B cell (primary cell): ENCODE data around the gene DLST. TPM values are rescaled to one million over a fixed set of nuclear protein-coding genes. Genes with fewer than 3 reads are reported as not detected.

ENCODE experiments used
- ATAC-seq: fragments of 200-7000 bp; cut with Tn5 transposase; one replicate; pipeline ENCODE4 v1.10.0; 2021; ENCODE audit warnings: low read depth, mild to moderate bottlenecking, moderate number of reproducible peaks, moderate library complexity
- CTCF ChIA-PET: fragments of 350-600 bp; sonication (Branson Sonifier 250); formaldehyde crosslinking; loops from one replicate; lab custom pipeline; 2021; ENCODE audit warnings: antibody characterized with exemption, inconsistent platforms; lab: Charles Lee
- POLR2A ChIA-PET: fragments of 350-600 bp; sonication (Branson Sonifier 250); formaldehyde crosslinking; loops from one replicate; lab custom pipeline; 2021; ENCODE audit warnings: antibody characterized with exemption; lab: Charles Lee
- DNase-seq: peaks from one replicate; pipeline ENCODE4 v3.0.0; 2013
- H2AFZ ChIP-seq: 2 replicates; pipeline ENCODE4 v1.6.1; 2012; ENCODE audit warnings: mild to moderate bottlenecking, low read depth, low read length; ENCODE audit not compliant: insufficient read depth, poor library complexity, severe bottlenecking
- H3K27ac ChIP-seq, 2 donors: 1 replicate in 1 of 2; 2 replicates in 1 of 2; pipeline ENCODE4 v1.5.1; 2012 to 2013; ENCODE audit warnings: low read length in 2 of 2, mild to moderate bottlenecking in 2 of 2, moderate library complexity in 1 of 2
- H3K27me3 ChIP-seq, 4 experiments: fragments of 200-600 bp in 1 of 4; sonication (generic) in 1 of 4; replicated peaks in 1 of 4; 1 replicate in 2 of 4; 2 replicates in 2 of 4; pipeline versions ENCODE4 v1.6.1 to v1.7.0; 2013 to 2016; ENCODE audit warnings: low read length in 3 of 4, mild to moderate bottlenecking in 2 of 4, mixed read lengths in 1 of 4, moderate library complexity in 1 of 4; ENCODE audit not compliant: insufficient read depth in 4 of 4, control insufficient read depth in 3 of 4; ENCODE audit errors: control extremely low read depth in 1 of 4
- H3K36me3 ChIP-seq, 2 experiments: replicated peaks in 1 of 2; 1 replicate in 1 of 2; 2 replicates in 1 of 2; pipeline versions ENCODE4 v1.6.1 to v1.7.1; 2013; ENCODE audit warnings: low read length in 1 of 2; ENCODE audit not compliant: insufficient read depth in 2 of 2, control insufficient read depth in 1 of 2; ENCODE audit errors: control extremely low read depth in 1 of 2, extremely low read depth in 1 of 2
- H3K4me1 ChIP-seq, 2 donors: fragments of 200-600 bp in 1 of 2; sonication (generic) in 1 of 2; 1 replicate in 1 of 2; 2 replicates in 1 of 2; pipeline versions ENCODE4 v1.5.1 to v1.6.1; 2013 to 2017; ENCODE audit warnings: low read length in 2 of 2; ENCODE audit not compliant: control insufficient read depth in 2 of 2, insufficient read depth in 2 of 2
- H3K4me2 ChIP-seq: replicated peaks from 2 replicates; pipeline ENCODE3; 2012; ENCODE audit warnings: mild to moderate bottlenecking, low read depth, low read length; ENCODE audit not compliant: poor library complexity, severe bottlenecking
- H3K4me3 ChIP-seq, 5 experiments: fragments of 200-600 bp in 1 of 5; sonication (generic) in 1 of 5; 1 replicate in 3 of 5; 2 replicates in 2 of 5; pipeline versions ENCODE4 v1.5.1 to v1.7.0; 2011 to 2016; ENCODE audit warnings: low read length in 4 of 5, mild to moderate bottlenecking in 4 of 5, low read depth in 2 of 5, control low read depth in 1 of 5, moderate library complexity in 1 of 5; ENCODE audit not compliant: insufficient read depth in 1 of 5; ENCODE audit errors: control extremely low read depth in 1 of 5, extremely low read depth in 1 of 5
- H3K79me2 ChIP-seq: fragments of 200-600 bp; sonication (generic); one replicate; pipeline ENCODE4 v1.6.0; 2016; ENCODE audit warnings: low read length; ENCODE audit not compliant: control insufficient read depth, insufficient read depth
- H3K9ac ChIP-seq: fragments of 200-600 bp; sonication (generic); 2 replicates; pipeline ENCODE4 v1.6.1; 2017; ENCODE audit warnings: mild to moderate bottlenecking, low read length, moderate library complexity
- H3K9me3 ChIP-seq, 3 donors: one replicate each; pipeline versions ENCODE4 v1.6.1 to v1.7.1; 2013; ENCODE audit warnings: low read length in 2 of 3; ENCODE audit not compliant: control insufficient read depth in 2 of 3, insufficient read depth in 1 of 3; ENCODE audit errors: control extremely low read depth in 1 of 3
- H4K20me1 ChIP-seq: 2 replicates; pipeline ENCODE4 v1.6.0; 2012; ENCODE audit warnings: mild to moderate bottlenecking, low read length; ENCODE audit not compliant: insufficient read depth, control insufficient read depth, poor library complexity, severe bottlenecking
- H3K27ac Mint-ChIP-seq: one replicate; pipeline ENCODE4 v1.8.0; 2021; ENCODE audit warnings: mixed read lengths
- H3K27me3 Mint-ChIP-seq: one replicate; pipeline ENCODE4 v1.8.0; 2021; ENCODE audit warnings: mixed read lengths
- H3K4me1 Mint-ChIP-seq: one replicate; pipeline ENCODE4 v1.8.0; 2021; ENCODE audit warnings: mixed read lengths
- H3K4me3 Mint-ChIP-seq: one replicate; pipeline ENCODE4 v1.8.0; 2021; ENCODE audit warnings: mixed read lengths
- H3K9me3 Mint-ChIP-seq: one replicate; pipeline ENCODE4 v1.8.0; 2022; ENCODE audit warnings: mixed read lengths; ENCODE audit not compliant: insufficient read depth
- CTCF ChIP-seq: fragments of 200-600 bp; IDR thresholded peaks from one replicate; pipeline ENCODE4 v1.8.0; 2022; ENCODE audit warnings: antibody characterized with exemption, mild to moderate bottlenecking
- EZH2 ChIP-seq: IDR thresholded peaks from 2 replicates; pipeline ENCODE4 v1.6.1; 2012; ENCODE audit warnings: borderline replicate concordance, low read depth, mild to moderate bottlenecking, moderate library complexity, low read length; ENCODE audit not compliant: insufficient read depth, poor library complexity, severe bottlenecking
- WGBS: methylation state at CpG from one replicate; pipeline ENCODE4 v1.1.5; 2013; ENCODE audit warnings: missing lambda C conversion rate; ENCODE audit not compliant: insufficient coverage; 5-methylcytosine and 5-hydroxymethylcytosine counted together
- intact Hi-C: fragments of 100-400 bp; cut with micrococcal nuclease; formaldehyde crosslinking; loops from one replicate; pipeline ENCODE4 v1.10.0; 2022
- polyA plus RNA-seq: library from polyadenylated mRNA; depleted of rRNA; stranded (reverse); fragments of >200 nt; gene quantifications from 2 replicates; pipeline ENCODE4 v1.2.3, GENCODE V29; 2012
- total RNA-seq, 2 donors: library from RNA; stranded (reverse); fragments of 120-200 nt in 1 of 2; gene quantifications; 1 replicate in 1 of 2; 2 replicates in 1 of 2; pipeline versions ENCODE4 v1.2.3 to v1.2.4, GENCODE V29; 2013 to 2022

DLST gene
- total and polyA plus RNA-seq, 2 donors (not counting 1 experiment from before 2014, with no cell fraction given): 73.1 to 89.5 TPM

GRCh38 chr14:74841230-74842207 is 40.2 kb upstream of the DLST start:
- Histone ChIP-seq H3K27me3 (no peaks in the 10 kb centered on the region), H3K79me2 (no peaks in the 10 kb centered on the region), H3K4me2 (peak overlapping the region; percentile 45), H4K20me1 (no peaks in the 10 kb centered on the region), H3K36me3 (no peaks in the 10 kb centered on the region), H3K4me3 (no peak overlapping the region), H2AFZ (peak overlapping the region; percentile 10), H3K9me3 (no peaks in the 10 kb centered on the region), H3K27ac (peak overlapping the region; percentile 70 to 77), H3K9ac (peak overlapping the region; percentile 3), H3K4me1 (peaks cover 46 to 47% of the 10 kb centered on the region in 2 donors)
- DNase-seq (peak; percentile 75), ATAC-seq (peak; percentile 84)
- TF ChIP-seq CTCF: no peak
- TF ChIP-seq EZH2: no peak
- peaks cover 56% of the 10 kb centered on the region for H3K4me1 Mint-ChIP-seq
- peak overlapping the region; percentile 65 for H3K4me3 Mint-ChIP-seq
- ChIA-PET POLR2A (interaction anchor here (0.6 kb wide), 1 partner anchor 120 kb away, joined by 3 read pairs; no protein-coding TSS in a partner anchor), CTCF (interaction anchor here (0.5 to 6.4 kb wide), 5 partner anchors 18 to 247 kb away, joined by 3 to 54 read pairs (median 11); no protein-coding TSS in a partner anchor)
- H3K9me3 Mint-ChIP-seq: no peaks in the 10 kb centered on the region
- peak overlapping the region; percentile 80 for H3K27ac Mint-ChIP-seq
- no peaks in the 10 kb centered on the region for H3K27me3 Mint-ChIP-seq
- WGBS: 33% methylated on average over 2 of the region's 4 CpGs
- intact Hi-C loops: no loop called here

- Histone ChIP-seq H3K4me2 (no peak overlapping the region), H4K20me1 (no peaks in the 10 kb centered on the region), H3K9ac (no peak overlapping the region), H3K27me3 (no peaks in the 10 kb centered on the region), H3K9me3 (no peaks in the 10 kb centered on the region), H3K79me2 (no peaks in the 10 kb centered on the region), H3K4me1 (peaks cover 26 to 33% of the 10 kb centered on the region in 2 donors), H3K36me3 (no peaks in the 10 kb centered on the region), H3K27ac (peak overlapping the region in 1 of 2 donors; percentile 45), H2AFZ (no peak overlapping the region), H3K4me3 (no peak overlapping the region)
- ATAC-seq (no peak), DNase-seq (no peak)
- no peaks in the 10 kb centered on the region for H3K9me3 Mint-ChIP-seq
- no peak overlapping the region for H3K4me3 Mint-ChIP-seq
- no peak for TF ChIP-seq EZH2
- TF ChIP-seq CTCF: no peak
- no peak overlapping the region for H3K27ac Mint-ChIP-seq
- CTCF ChIA-PET: interaction anchor here (2.1 kb wide), 1 partner anchor 62 kb away, joined by 13 read pairs; no protein-coding TSS in a partner anchor
- POLR2A ChIA-PET: no interaction called here
- no peaks in the 10 kb centered on the region for H3K27me3 Mint-ChIP-seq
- H3K4me1 Mint-ChIP-seq: peaks cover 35% of the 10 kb centered on the region
- intact Hi-C loops: no loop called here
These were observed 38.1 kb upstream of the DLST start for GRCh38 chr14:74843653-74844052.
